Measurements from ENCODE around the gene ZNF316.
"Not testable (repeated sequence)": the region's sequence is repeated elsewhere in the genome, so short reads cannot be mapped to it uniquely, and the experiment has no call there.

Gene ZNF316

GRCh38 chr7:6648066-6648814, 11.1 kb downstream of the ZNF316 start:
- DNase-seq: no peak

- no peak for DNase-seq
Observed at GRCh38 chr7:6648815-6649104, 11.6 kb downstream of the ZNF316 start.

- DNase-seq: no peak
Observed at GRCh38 chr7:6649241-6649961, 12.3 kb downstream of the ZNF316 start.

- no peak for DNase-seq
Observed at GRCh38 chr7:6650086-6650485, 13.0 kb downstream of the ZNF316 start.

GRCh38 chr7:6650521-6651011, 13.4 kb downstream of the ZNF316 start:
- DNase-seq: no peak

- no peak for DNase-seq
Observed at GRCh38 chr7:6651851-6652445, 14.8 kb downstream of the ZNF316 start.

GRCh38 chr7:6652446-6653011, 15.4 kb downstream of the ZNF316 start:
- no peak for DNase-seq

- no peak for DNase-seq
Observed at GRCh38 chr7:6653071-6654003, 16.2 kb downstream of the ZNF316 start.

- no peak for DNase-seq
Observed at GRCh38 chr7:6654113-6654841, 17.2 kb downstream of the ZNF316 start.

GRCh38 chr7:6654842-6655610, 17.9 kb downstream of the ZNF316 start:
- DNase-seq: no peak

GRCh38 chr7:6655636-6656385, 18.7 kb downstream of the ZNF316 start:
- no peak for DNase-seq

- DNase-seq: no peak
Observed at GRCh38 chr7:6656413-6656812, 19.3 kb downstream of the ZNF316 start.

- peak; percentile 14 for DNase-seq
Observed at GRCh38 chr7:6658618-6659345, 21.7 kb downstream of the ZNF316 start.

- DNase-seq: not testable (repeated sequence)
Observed at GRCh38 chr7:6670851-6671250, 33.7 kb downstream of the ZNF316 start.

GRCh38 chr7:6675807-6676405, 38.8 kb downstream of the ZNF316 start:
- no peak for DNase-seq

- DNase-seq: no peak
Observed at GRCh38 chr7:6680146-6680545, 43.0 kb downstream of the ZNF316 start.

GRCh38 chr7:6691103-6691502, 54.0 kb downstream of the ZNF316 start:
- no peak for DNase-seq

- DNase-seq: peak; percentile 21
Observed at GRCh38 chr7:6691609-6692106, 54.5 kb downstream of the ZNF316 start.

- DNase-seq: no peak
Observed at GRCh38 chr7:6700793-6701192, 63.7 kb downstream of the ZNF316 start.

Data from fibroblast of skin of right biceps (primary cell).